H1 (cell line): ENCODE data around the gene NRSN1.

Experiments
- ATF3 ChIP-seq: IDR thresholded peaks from 2 replicates; pipeline ENCODE4 v1.6.1; 2011; ENCODE audit warnings: low read depth, mild to moderate bottlenecking, low read length; ENCODE audit not compliant: insufficient read depth
- EP300 ChIP-seq, 2 experiments: IDR thresholded peaks; 1 replicate in 1 of 2; 2 replicates in 1 of 2; pipeline ENCODE4 v1.6.1; 2011 to 2012; ENCODE audit warnings: low read depth in 2 of 2, low read length in 2 of 2, mild to moderate bottlenecking in 2 of 2, borderline replicate concordance in 1 of 2, inconsistent platforms in 1 of 2, moderate library complexity in 1 of 2
- EZH2 ChIP-seq: fragments of 200-600 bp; sonication (generic); IDR thresholded peaks from 2 replicates; pipeline ENCODE4 v1.7.1; 2012; ENCODE audit warnings: low read depth, mild to moderate bottlenecking, moderate library complexity, low read length, inconsistent platforms; ENCODE audit not compliant: severe bottlenecking
- JUND ChIP-seq: IDR thresholded peaks from 2 replicates; pipeline ENCODE4 v1.6.1; 2011; ENCODE audit warnings: mild to moderate bottlenecking, improper control_type of control experiment, low read length
- TF ChIP-seq, protein P1 (sequence below), 3 experiments: IDR thresholded peaks; 1 replicate in 2 of 3; 2 replicates in 1 of 3; pipeline versions ENCODE4 v1.5.1 to v1.6.1; 2011; ENCODE audit warnings: low read length in 3 of 3, mild to moderate bottlenecking in 3 of 3, inconsistent platforms in 2 of 3, low read depth in 1 of 3, moderate library complexity in 1 of 3; ENCODE audit not compliant: insufficient read depth in 1 of 3; ENCODE audit errors: control extremely low read depth in 1 of 3

- TF ChIP-seq, protein P1, sequence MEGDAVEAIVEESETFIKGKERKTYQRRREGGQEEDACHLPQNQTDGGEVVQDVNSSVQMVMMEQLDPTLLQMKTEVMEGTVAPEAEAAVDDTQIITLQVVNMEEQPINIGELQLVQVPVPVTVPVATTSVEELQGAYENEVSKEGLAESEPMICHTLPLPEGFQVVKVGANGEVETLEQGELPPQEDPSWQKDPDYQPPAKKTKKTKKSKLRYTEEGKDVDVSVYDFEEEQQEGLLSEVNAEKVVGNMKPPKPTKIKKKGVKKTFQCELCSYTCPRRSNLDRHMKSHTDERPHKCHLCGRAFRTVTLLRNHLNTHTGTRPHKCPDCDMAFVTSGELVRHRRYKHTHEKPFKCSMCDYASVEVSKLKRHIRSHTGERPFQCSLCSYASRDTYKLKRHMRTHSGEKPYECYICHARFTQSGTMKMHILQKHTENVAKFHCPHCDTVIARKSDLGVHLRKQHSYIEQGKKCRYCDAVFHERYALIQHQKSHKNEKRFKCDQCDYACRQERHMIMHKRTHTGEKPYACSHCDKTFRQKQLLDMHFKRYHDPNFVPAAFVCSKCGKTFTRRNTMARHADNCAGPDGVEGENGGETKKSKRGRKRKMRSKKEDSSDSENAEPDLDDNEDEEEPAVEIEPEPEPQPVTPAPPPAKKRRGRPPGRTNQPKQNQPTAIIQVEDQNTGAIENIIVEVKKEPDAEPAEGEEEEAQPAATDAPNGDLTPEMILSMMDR (IDR thresholded peaks at IDR 0.05; ENCODE audit: control extremely low read depth in 1 of 3, insufficient read depth in 1 of 3, low read depth in 1 of 3, low read length in 3 of 3), result no peak
- TF ChIP-seq EP300 (IDR thresholded peaks at IDR 0.05; ENCODE audit: borderline replicate concordance in 1 of 2, low read depth in 2 of 2, low read length in 2 of 2) (no peak), JUND (no peak), ATF3 (no peak), EZH2 (no peak)
These were observed at the start of gene NRSN1 for GRCh38 chr6:24125980-24126379.
